Measurements from ENCODE around the gene GCK. TPM values are rescaled to one million over a fixed set of nuclear protein-coding genes. Genes with fewer than 3 reads are reported as not detected.

GCK gene
- polyA plus RNA-seq, 1 of the 3 experiments (the other 2 are of a cell fraction) = 1.6 TPM

DNA sequence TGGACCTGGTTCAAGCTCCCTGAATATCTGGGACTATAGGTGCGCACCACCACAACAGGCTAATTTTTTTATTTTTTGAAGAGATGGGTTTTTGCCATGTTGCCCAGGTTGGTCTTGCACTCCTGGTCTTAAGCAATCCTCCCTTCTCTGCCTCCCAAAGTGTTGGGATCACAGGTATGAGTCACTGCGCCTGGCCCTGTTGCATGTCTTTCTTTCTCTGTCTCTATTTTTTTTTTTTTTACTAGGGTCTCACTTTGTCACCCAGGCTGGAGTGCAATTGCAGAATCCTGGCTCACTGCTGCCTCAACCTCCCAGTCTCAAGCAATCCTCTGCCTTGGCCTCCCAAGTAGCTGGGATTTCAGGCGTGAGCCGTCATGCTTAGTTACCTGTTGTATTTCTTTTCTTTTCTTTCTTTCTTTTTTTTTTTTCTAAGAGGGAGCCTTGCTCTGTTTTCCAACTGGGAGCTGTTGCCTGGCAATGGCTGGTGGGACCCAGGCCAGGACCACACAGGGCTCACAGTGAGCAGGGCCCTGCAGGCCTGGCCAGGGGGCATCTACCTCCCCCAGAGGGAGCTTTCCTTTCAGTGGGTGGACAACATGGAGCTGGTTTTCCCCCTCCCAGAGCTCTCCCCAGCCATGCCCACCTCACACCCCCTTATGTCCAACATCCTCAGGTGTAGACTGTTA lies 54.2 kb downstream of the GCK start:
- no peak overlapping the region for H3K4me2 ChIP-seq
- TF ChIP-seq, protein P1, sequence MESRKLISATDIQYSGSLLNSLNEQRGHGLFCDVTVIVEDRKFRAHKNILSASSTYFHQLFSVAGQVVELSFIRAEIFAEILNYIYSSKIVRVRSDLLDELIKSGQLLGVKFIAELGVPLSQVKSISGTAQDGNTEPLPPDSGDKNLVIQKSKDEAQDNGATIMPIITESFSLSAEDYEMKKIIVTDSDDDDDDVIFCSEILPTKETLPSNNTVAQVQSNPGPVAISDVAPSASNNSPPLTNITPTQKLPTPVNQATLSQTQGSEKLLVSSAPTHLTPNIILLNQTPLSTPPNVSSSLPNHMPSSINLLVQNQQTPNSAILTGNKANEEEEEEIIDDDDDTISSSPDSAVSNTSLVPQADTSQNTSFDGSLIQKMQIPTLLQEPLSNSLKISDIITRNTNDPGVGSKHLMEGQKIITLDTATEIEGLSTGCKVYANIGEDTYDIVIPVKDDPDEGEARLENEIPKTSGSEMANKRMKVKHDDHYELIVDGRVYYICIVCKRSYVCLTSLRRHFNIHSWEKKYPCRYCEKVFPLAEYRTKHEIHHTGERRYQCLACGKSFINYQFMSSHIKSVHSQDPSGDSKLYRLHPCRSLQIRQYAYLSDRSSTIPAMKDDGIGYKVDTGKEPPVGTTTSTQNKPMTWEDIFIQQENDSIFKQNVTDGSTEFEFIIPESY (IDR thresholded peaks at IDR 0.05; ENCODE audit: borderline replicate concordance, low read depth) = no peak
- TF ChIP-seq GATA2 (CRISPR knock-in tag; IDR thresholded peaks at IDR 0.05) (no peak), GABPA (IDR thresholded peaks at IDR 0.05; ENCODE audit: low read depth) (no peak), SMC3 (IDR thresholded peaks at IDR 0.05; ENCODE audit: low read depth, low read length) (no peak), RFX5 (IDR thresholded peaks at IDR 0.05; ENCODE audit: low read length) (no peak), EP300 (IDR thresholded peaks at IDR 0.05; ENCODE audit: borderline replicate concordance in 1 of 2, low read depth in 1 of 2, low read length in 1 of 2) (no peak), NFIC (IDR thresholded peaks at IDR 0.05; ENCODE audit: borderline replicate concordance) (no peak), RXRA (IDR thresholded peaks at IDR 0.05; ENCODE audit: borderline replicate concordance, low read depth) (no peak), JUND (IDR thresholded peaks at IDR 0.05) (no peak), MXI1 (IDR thresholded peaks at IDR 0.05; ENCODE audit: low read depth, low read length) (no peak), TAF1 (IDR thresholded peaks at IDR 0.05; ENCODE audit: borderline replicate concordance, low read depth, low read length) (no peak), SIN3A (IDR thresholded peaks at IDR 0.05; ENCODE audit: borderline replicate concordance, low read depth, low read length) (no peak), MEF2A (IDR thresholded peaks at IDR 0.05; ENCODE audit: borderline replicate concordance, low read depth) (no peak), FOXJ3 (CRISPR knock-in tag; IDR thresholded peaks at IDR 0.05) (no peak), TEAD4 (IDR thresholded peaks at IDR 0.05; ENCODE audit: borderline replicate concordance, insufficient read depth) (no peak)
- TF ChIP-seq, protein P2, sequence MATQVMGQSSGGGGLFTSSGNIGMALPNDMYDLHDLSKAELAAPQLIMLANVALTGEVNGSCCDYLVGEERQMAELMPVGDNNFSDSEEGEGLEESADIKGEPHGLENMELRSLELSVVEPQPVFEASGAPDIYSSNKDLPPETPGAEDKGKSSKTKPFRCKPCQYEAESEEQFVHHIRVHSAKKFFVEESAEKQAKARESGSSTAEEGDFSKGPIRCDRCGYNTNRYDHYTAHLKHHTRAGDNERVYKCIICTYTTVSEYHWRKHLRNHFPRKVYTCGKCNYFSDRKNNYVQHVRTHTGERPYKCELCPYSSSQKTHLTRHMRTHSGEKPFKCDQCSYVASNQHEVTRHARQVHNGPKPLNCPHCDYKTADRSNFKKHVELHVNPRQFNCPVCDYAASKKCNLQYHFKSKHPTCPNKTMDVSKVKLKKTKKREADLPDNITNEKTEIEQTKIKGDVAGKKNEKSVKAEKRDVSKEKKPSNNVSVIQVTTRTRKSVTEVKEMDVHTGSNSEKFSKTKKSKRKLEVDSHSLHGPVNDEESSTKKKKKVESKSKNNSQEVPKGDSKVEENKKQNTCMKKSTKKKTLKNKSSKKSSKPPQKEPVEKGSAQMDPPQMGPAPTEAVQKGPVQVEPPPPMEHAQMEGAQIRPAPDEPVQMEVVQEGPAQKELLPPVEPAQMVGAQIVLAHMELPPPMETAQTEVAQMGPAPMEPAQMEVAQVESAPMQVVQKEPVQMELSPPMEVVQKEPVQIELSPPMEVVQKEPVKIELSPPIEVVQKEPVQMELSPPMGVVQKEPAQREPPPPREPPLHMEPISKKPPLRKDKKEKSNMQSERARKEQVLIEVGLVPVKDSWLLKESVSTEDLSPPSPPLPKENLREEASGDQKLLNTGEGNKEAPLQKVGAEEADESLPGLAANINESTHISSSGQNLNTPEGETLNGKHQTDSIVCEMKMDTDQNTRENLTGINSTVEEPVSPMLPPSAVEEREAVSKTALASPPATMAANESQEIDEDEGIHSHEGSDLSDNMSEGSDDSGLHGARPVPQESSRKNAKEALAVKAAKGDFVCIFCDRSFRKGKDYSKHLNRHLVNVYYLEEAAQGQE (IDR thresholded peaks at IDR 0.05; ENCODE audit: low read depth, low read length) = no peak
- TF ChIP-seq, protein P3, sequence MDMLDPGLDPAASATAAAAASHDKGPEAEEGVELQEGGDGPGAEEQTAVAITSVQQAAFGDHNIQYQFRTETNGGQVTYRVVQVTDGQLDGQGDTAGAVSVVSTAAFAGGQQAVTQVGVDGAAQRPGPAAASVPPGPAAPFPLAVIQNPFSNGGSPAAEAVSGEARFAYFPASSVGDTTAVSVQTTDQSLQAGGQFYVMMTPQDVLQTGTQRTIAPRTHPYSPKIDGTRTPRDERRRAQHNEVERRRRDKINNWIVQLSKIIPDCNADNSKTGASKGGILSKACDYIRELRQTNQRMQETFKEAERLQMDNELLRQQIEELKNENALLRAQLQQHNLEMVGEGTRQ (IDR thresholded peaks at IDR 0.05; ENCODE audit: borderline replicate concordance, low read depth, low read length) = no peak
- TF ChIP-seq, protein P4, sequence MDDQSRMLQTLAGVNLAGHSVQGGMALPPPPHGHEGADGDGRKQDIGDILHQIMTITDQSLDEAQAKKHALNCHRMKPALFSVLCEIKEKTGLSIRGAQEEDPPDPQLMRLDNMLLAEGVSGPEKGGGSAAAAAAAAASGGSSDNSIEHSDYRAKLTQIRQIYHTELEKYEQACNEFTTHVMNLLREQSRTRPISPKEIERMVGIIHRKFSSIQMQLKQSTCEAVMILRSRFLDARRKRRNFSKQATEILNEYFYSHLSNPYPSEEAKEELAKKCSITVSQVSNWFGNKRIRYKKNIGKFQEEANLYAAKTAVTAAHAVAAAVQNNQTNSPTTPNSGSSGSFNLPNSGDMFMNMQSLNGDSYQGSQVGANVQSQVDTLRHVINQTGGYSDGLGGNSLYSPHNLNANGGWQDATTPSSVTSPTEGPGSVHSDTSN (IDR thresholded peaks at IDR 0.05) = no peak
- TF ChIP-seq, protein P5, sequence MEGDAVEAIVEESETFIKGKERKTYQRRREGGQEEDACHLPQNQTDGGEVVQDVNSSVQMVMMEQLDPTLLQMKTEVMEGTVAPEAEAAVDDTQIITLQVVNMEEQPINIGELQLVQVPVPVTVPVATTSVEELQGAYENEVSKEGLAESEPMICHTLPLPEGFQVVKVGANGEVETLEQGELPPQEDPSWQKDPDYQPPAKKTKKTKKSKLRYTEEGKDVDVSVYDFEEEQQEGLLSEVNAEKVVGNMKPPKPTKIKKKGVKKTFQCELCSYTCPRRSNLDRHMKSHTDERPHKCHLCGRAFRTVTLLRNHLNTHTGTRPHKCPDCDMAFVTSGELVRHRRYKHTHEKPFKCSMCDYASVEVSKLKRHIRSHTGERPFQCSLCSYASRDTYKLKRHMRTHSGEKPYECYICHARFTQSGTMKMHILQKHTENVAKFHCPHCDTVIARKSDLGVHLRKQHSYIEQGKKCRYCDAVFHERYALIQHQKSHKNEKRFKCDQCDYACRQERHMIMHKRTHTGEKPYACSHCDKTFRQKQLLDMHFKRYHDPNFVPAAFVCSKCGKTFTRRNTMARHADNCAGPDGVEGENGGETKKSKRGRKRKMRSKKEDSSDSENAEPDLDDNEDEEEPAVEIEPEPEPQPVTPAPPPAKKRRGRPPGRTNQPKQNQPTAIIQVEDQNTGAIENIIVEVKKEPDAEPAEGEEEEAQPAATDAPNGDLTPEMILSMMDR (IDR thresholded peaks at IDR 0.05) = no peak
- 97% methylated on average over 4 of the region's 4 CpGs for WGBS (ENCODE audit: low lambda C conversion rate)
- no peak for DNase-seq
- H3K27ac ChIP-seq (ENCODE audit: low read depth in 2 of 2, low read length in 1 of 2) = no peak overlapping the region
- peaks cover 0 to 5% of the 10 kb centered on the region in 2 experiments; a peak in 1 of 4 replicates for H3K4me1 ChIP-seq (ENCODE audit: control insufficient read depth in 1 of 2, insufficient read depth in 2 of 2, low read depth in 1 of 2, low read length in 1 of 2)
- H3K36me3 ChIP-seq (replicated peaks in 1 of 2; ENCODE audit: control insufficient read depth in 1 of 2, insufficient read depth in 2 of 2, low read length in 1 of 2) = no peaks in the 10 kb centered on the region
- no peaks in the 10 kb centered on the region for H3K9me3 ChIP-seq
- no peak overlapping the region for H3K4me3 ChIP-seq (ENCODE audit: low read depth in 2 of 2, low read length in 1 of 2)
- ChIA-PET CTCF (interaction anchor here (0.6 to 0.9 kb wide), 4 partner anchors 8 to 61 kb away, joined by 3 to 4 read pairs (median 4); no protein-coding TSS in a partner anchor), POLR2A (interaction anchor here (1.0 kb wide), 1 partner anchor 10 kb away, joined by 3 read pairs; no protein-coding TSS in a partner anchor)
- no peak overlapping the region; the same call in 1 of the 2 replicates for H2AFZ ChIP-seq (ENCODE audit: low read depth)
- H3F3A ChIP-seq (replicated peaks; ENCODE audit: insufficient read depth) = no peaks in the 10 kb centered on the region
- no peaks in the 10 kb centered on the region for H3K79me2 ChIP-seq (ENCODE audit: insufficient read depth)
- no peaks in the 10 kb centered on the region for H3K27me3 ChIP-seq (ENCODE audit: insufficient read depth)
- H4K20me1 ChIP-seq (ENCODE audit: insufficient read depth) = no peaks in the 10 kb centered on the region
- no peaks in the 10 kb centered on the region for H3K9me2 ChIP-seq
- H3K9ac ChIP-seq = no peak overlapping the region

All from SK-N-SH (cell line).